Neural progenitor cell (in vitro differentiated cells): ENCODE measurements around the gene LTBP1. TPM values are rescaled to one million over a fixed set of nuclear protein-coding genes. Genes with fewer than 3 reads are reported as not detected.

Experiments
- DNase-seq: peaks from one replicate; pipeline ENCODE4 v3.0.0-alpha.2; 2016; ENCODE audit warnings: low spot score
- H2AFZ ChIP-seq: fragments of 200-600 bp; sonication (generic); replicated peaks from 2 replicates; pipeline ENCODE4 v1.6.1; 2016; ENCODE audit warnings: antibody characterized with exemption
- H3F3A ChIP-seq: fragments of 200-600 bp; sonication (generic); 2 replicates; pipeline ENCODE4 v1.6.1; 2016; ENCODE audit warnings: antibody characterized with exemption, low read depth
- H3K27ac ChIP-seq: fragments of 200-600 bp; sonication (generic); 2 replicates; pipeline ENCODE4 v1.5.1; 2016; ENCODE audit warnings: mild to moderate bottlenecking
- H3K27me3 ChIP-seq: fragments of 200-600 bp; sonication (generic); 2 replicates; pipeline ENCODE4 v1.6.1; 2016; ENCODE audit warnings: mild to moderate bottlenecking, moderate library complexity
- H3K36me3 ChIP-seq: fragments of 200-600 bp; sonication (generic); 2 replicates; pipeline ENCODE4 v1.5.1; 2016
- H3K4me1 ChIP-seq: fragments of 200-600 bp; sonication (generic); 2 replicates; pipeline ENCODE4 v1.6.1; 2016; ENCODE audit warnings: mixed run types
- H3K4me2 ChIP-seq: fragments of 200-600 bp; sonication (generic); 2 replicates; pipeline ENCODE4 v1.6.1; 2016
- H3K4me3 ChIP-seq: fragments of 200-600 bp; sonication (generic); 2 replicates; pipeline ENCODE4 v1.5.1; 2016
- H3K79me2 ChIP-seq: fragments of 200-600 bp; sonication (generic); 2 replicates; pipeline ENCODE4 v1.6.1; 2016; ENCODE audit warnings: low read depth
- H3K9ac ChIP-seq: fragments of 200-600 bp; sonication (generic); 2 replicates; pipeline ENCODE4 v1.6.1; 2016
- H3K9me3 ChIP-seq: fragments of 200-600 bp; sonication (generic); 2 replicates; pipeline ENCODE4 v1.5.1; 2016; ENCODE audit warnings: low read depth
- H4K20me1 ChIP-seq: fragments of 200-600 bp; sonication (generic); 2 replicates; pipeline ENCODE4 v1.6.1; 2016; ENCODE audit warnings: low read depth
- H3K27ac Mint-ChIP-seq: 3 replicates; pipeline ENCODE4 v1.8.0; 2021; ENCODE audit warnings: mixed read lengths
- H3K27me3 Mint-ChIP-seq: 2 replicates; pipeline ENCODE4 v1.8.0; 2022; ENCODE audit warnings: low read depth, mild to moderate bottlenecking, inconsistent platforms, moderate library complexity, mixed read lengths; ENCODE audit not compliant: insufficient read depth
- H3K36me3 Mint-ChIP-seq: 3 replicates; pipeline ENCODE4 v1.8.0; 2021; ENCODE audit warnings: mixed read lengths
- H3K4me1 Mint-ChIP-seq: 3 replicates; pipeline ENCODE4 v1.8.0; 2021; ENCODE audit warnings: mixed read lengths
- H3K4me3 Mint-ChIP-seq: 3 replicates; pipeline ENCODE4 v1.8.0; 2021; ENCODE audit warnings: mild to moderate bottlenecking, moderate library complexity, mixed read lengths
- H3K9me3 Mint-ChIP-seq: 3 replicates; pipeline ENCODE4 v1.8.0; 2020; ENCODE audit warnings: mixed read lengths
- CTCF ChIP-seq: fragments of 200-600 bp; sonication (generic); IDR thresholded peaks from 2 replicates; pipeline ENCODE4 v1.5.1; 2017; ENCODE audit warnings: antibody characterized with exemption, mild to moderate bottlenecking
- EZH2 ChIP-seq: fragments of 200-600 bp; sonication (generic); IDR thresholded peaks from 2 replicates; pipeline ENCODE4 v1.6.1; 2017; ENCODE audit warnings: antibody characterized with exemption, mild to moderate bottlenecking, moderate library complexity
- EZH2phosphoT487 ChIP-seq: fragments of 200-600 bp; sonication (generic); IDR thresholded peaks from 2 replicates; pipeline ENCODE4 v1.6.1; 2017; ENCODE audit warnings: antibody characterized with exemption
- total RNA-seq: library from RNA; depleted of rRNA; stranded (reverse); fragments of >200 nt; gene quantifications from 2 replicates; pipeline ENCODE4 v1.2.3, GENCODE V29; 2015; ENCODE audit warnings: low replicate concordance

Gene LTBP1
- total RNA-seq, 1 donor from 2014 or later, result 50.5 TPM

- no peak overlapping the region for H3K27ac ChIP-seq
- Mint-ChIP-seq H3K27ac (no peak overlapping the region), H3K4me3 (no peak overlapping the region), H3K4me1 (peaks cover 5% of the 10 kb centered on the region), H3K27me3 (no peaks in the 10 kb centered on the region), H3K36me3 (no peaks in the 10 kb centered on the region), H3K9me3 (no peaks in the 10 kb centered on the region)
- no peaks in the 10 kb centered on the region for H3K4me1 ChIP-seq
- H3K27me3 ChIP-seq, result no peaks in the 10 kb centered on the region
- H3K4me3 ChIP-seq, result no peak overlapping the region
- no peaks in the 10 kb centered on the region for H4K20me1 ChIP-seq
- H3K79me2 ChIP-seq, result no peaks in the 10 kb centered on the region
- TF ChIP-seq CTCF (no peak), EZH2phosphoT487 (no peak), EZH2 (no peak)
- DNase-seq, result no peak
- no peak overlapping the region for H3K4me2 ChIP-seq
- no peak overlapping the region for H3K9ac ChIP-seq
- no peak overlapping the region for H2AFZ ChIP-seq
- no peaks in the 10 kb centered on the region for H3F3A ChIP-seq
- no peaks in the 10 kb centered on the region for H3K36me3 ChIP-seq
- H3K9me3 ChIP-seq, result no peaks in the 10 kb centered on the region
Measured at GRCh38 chr2:33069894-33070651, 123.3 kb downstream of the LTBP1 start.

- H3K9me3 Mint-ChIP-seq, result no peaks in the 10 kb centered on the region
- Histone ChIP-seq H2AFZ (no peak overlapping the region), H3F3A (no peaks in the 10 kb centered on the region), H4K20me1 (no peaks in the 10 kb centered on the region), H3K4me3 (no peak overlapping the region), H3K27me3 (no peaks in the 10 kb centered on the region), H3K4me2 (no peak overlapping the region), H3K79me2 (no peaks in the 10 kb centered on the region), H3K36me3 (no peaks in the 10 kb centered on the region), H3K9ac (no peak overlapping the region), H3K9me3 (no peaks in the 10 kb centered on the region), H3K27ac (no peak overlapping the region), H3K4me1 (no peaks in the 10 kb centered on the region)
- peaks cover 5% of the 10 kb centered on the region for H3K4me1 Mint-ChIP-seq
- H3K27ac Mint-ChIP-seq, result no peak overlapping the region
- H3K36me3 Mint-ChIP-seq, result no peaks in the 10 kb centered on the region
- no peak for TF ChIP-seq EZH2phosphoT487
- TF ChIP-seq CTCF, result no peak
- TF ChIP-seq EZH2, result no peak
- H3K27me3 Mint-ChIP-seq, result no peaks in the 10 kb centered on the region
- no peak for DNase-seq
- H3K4me3 Mint-ChIP-seq, result no peak overlapping the region
Measured at GRCh38 chr2:33071591-33071990, 124.8 kb downstream of the LTBP1 start.

- no peak overlapping the region for H3K27ac Mint-ChIP-seq
- TF ChIP-seq EZH2phosphoT487, result no peak
- no peak for TF ChIP-seq CTCF
- no peak for TF ChIP-seq EZH2
- H2AFZ ChIP-seq, result no peak overlapping the region
- no peak overlapping the region for H3K4me3 Mint-ChIP-seq
- H3K4me1 ChIP-seq, result no peaks in the 10 kb centered on the region
- no peaks in the 10 kb centered on the region for H3K27me3 ChIP-seq
- no peaks in the 10 kb centered on the region for H3K9me3 Mint-ChIP-seq
- no peaks in the 10 kb centered on the region for H3K36me3 Mint-ChIP-seq
- no peaks in the 10 kb centered on the region for H3K36me3 ChIP-seq
- peaks cover 5% of the 10 kb centered on the region for H3K4me1 Mint-ChIP-seq
- H3K27ac ChIP-seq, result no peak overlapping the region
- no peaks in the 10 kb centered on the region for H4K20me1 ChIP-seq
- H3K4me2 ChIP-seq, result no peak overlapping the region
- H3K4me3 ChIP-seq, result no peak overlapping the region
- no peaks in the 10 kb centered on the region for H3F3A ChIP-seq
- no peak overlapping the region for H3K9ac ChIP-seq
- no peaks in the 10 kb centered on the region for H3K79me2 ChIP-seq
- DNase-seq, result no peak
- H3K9me3 ChIP-seq, result no peaks in the 10 kb centered on the region
- H3K27me3 Mint-ChIP-seq, result no peaks in the 10 kb centered on the region
Measured at GRCh38 chr2:33072614-33073013, 125.9 kb downstream of the LTBP1 start.
